HG03571 (cell line): ENCODE measurements around the gene TBC1D12.
"Not testable (repeated sequence)": the region's sequence is repeated elsewhere in the genome, so short reads cannot be mapped to it uniquely, and the experiment has no call there.

Source experiments
- ATAC-seq: cut with Tn5 transposase; IDR thresholded peaks from one replicate; pipeline ENCODE4 v1.9.1; 2021; ENCODE audit not compliant: unreplicated experiment

Gene TBC1D12

GRCh38 chr10:94451883-94452519 lies 49.7 kb downstream of the TBC1D12 start:
- ATAC-seq = no peak

- ATAC-seq = no peak
Measured at GRCh38 chr10:94456942-94457341, 54.6 kb downstream of the TBC1D12 start.

- no peak for ATAC-seq
Measured at GRCh38 chr10:94459385-94459784, 57.0 kb downstream of the TBC1D12 start.

GRCh38 chr10:94461503-94461902 lies 59.2 kb downstream of the TBC1D12 start:
- no peak for ATAC-seq

- no peak for ATAC-seq
Measured at GRCh38 chr10:94462130-94462529, 59.8 kb downstream of the TBC1D12 start.

GRCh38 chr10:94465684-94466083 lies 63.3 kb downstream of the TBC1D12 start:
- no peak for ATAC-seq

GRCh38 chr10:94481410-94481809 lies 79.1 kb downstream of the TBC1D12 start:
- ATAC-seq = no peak

- no peak for ATAC-seq
Measured at GRCh38 chr10:94483970-94484369, 81.6 kb downstream of the TBC1D12 start.

- no peak for ATAC-seq
Measured at GRCh38 chr10:94485094-94485493, 82.8 kb downstream of the TBC1D12 start.

GRCh38 chr10:94487575-94487974 lies 85.2 kb downstream of the TBC1D12 start:
- no peak for ATAC-seq

- ATAC-seq = no peak
Measured at GRCh38 chr10:94489107-94489506, 86.8 kb downstream of the TBC1D12 start.

GRCh38 chr10:94489976-94490788 lies 87.8 kb downstream of the TBC1D12 start:
- ATAC-seq = no peak

GRCh38 chr10:94490789-94491039 lies 88.4 kb downstream of the TBC1D12 start:
- ATAC-seq = no peak

GRCh38 chr10:94493463-94493862 lies 91.1 kb downstream of the TBC1D12 start:
- ATAC-seq = no peak

- no peak for ATAC-seq
Measured at GRCh38 chr10:94496010-94496409, 93.7 kb downstream of the TBC1D12 start.

- no peak for ATAC-seq
Measured at GRCh38 chr10:94496646-94497045, 94.3 kb downstream of the TBC1D12 start.

- no peak for ATAC-seq
Measured at GRCh38 chr10:94500063-94500462, 97.7 kb downstream of the TBC1D12 start.

- no peak for ATAC-seq
Measured at GRCh38 chr10:94521276-94522250, 119.2 kb downstream of the TBC1D12 start.

- ATAC-seq = no peak
Measured at GRCh38 chr10:94524146-94524545, 121.8 kb downstream of the TBC1D12 start.

- no peak for ATAC-seq
Measured at GRCh38 chr10:94524711-94525110, 122.4 kb downstream of the TBC1D12 start.

- not testable (repeated sequence) for ATAC-seq
Measured at GRCh38 chr10:94531550-94531949, 129.2 kb downstream of the TBC1D12 start.

GRCh38 chr10:94533027-94533426 lies 130.7 kb downstream of the TBC1D12 start:
- ATAC-seq = no peak
